Skeletal muscle tissue (tissue), 4 donors: ENCODE measurements around the gene CYP27A1. TPM values are rescaled to one million over a fixed set of nuclear protein-coding genes. Genes with fewer than 3 reads are reported as not detected.
A peak's percentile ranks its signal among the peaks of the same experiment; 100 is the strongest.
"Not testable (repeated sequence)": the region's sequence is repeated elsewhere in the genome, so short reads cannot be mapped to it uniquely, and the experiment has no call there.

Source experiments
- H3K27ac ChIP-seq: one replicate; pipeline ENCODE4 v1.7.0; 2013; ENCODE audit warnings: mild to moderate bottlenecking, low read depth, low read length, inconsistent platforms
- H3K27me3 ChIP-seq, 3 donors: one replicate each; pipeline ENCODE4 v1.7.0; 2013; ENCODE audit warnings: low read length in 3 of 3; ENCODE audit not compliant: control insufficient read depth in 3 of 3, insufficient read depth in 3 of 3
- H3K36me3 ChIP-seq, 3 donors: one replicate each; pipeline ENCODE4 v1.7.0; 2013; ENCODE audit warnings: low read length in 3 of 3; ENCODE audit not compliant: control insufficient read depth in 3 of 3, insufficient read depth in 3 of 3
- H3K4me1 ChIP-seq, 3 donors: one replicate each; pipeline ENCODE4 v1.7.0; 2013; ENCODE audit warnings: low read length in 3 of 3, mild to moderate bottlenecking in 3 of 3; ENCODE audit not compliant: control insufficient read depth in 3 of 3, insufficient read depth in 3 of 3
- H3K4me3 ChIP-seq, 3 donors: one replicate each; pipeline ENCODE4 v1.7.0; 2013; ENCODE audit warnings: low read length in 3 of 3
- H3K9ac ChIP-seq, 3 donors: one replicate each; pipeline ENCODE4 v1.7.0; 2013; ENCODE audit warnings: low read length in 3 of 3, mild to moderate bottlenecking in 3 of 3, moderate library complexity in 2 of 3, low read depth in 1 of 3
- H3K9me3 ChIP-seq, 3 donors: one replicate each; pipeline ENCODE4 v1.7.0; 2013; ENCODE audit warnings: low read length in 3 of 3; ENCODE audit not compliant: control insufficient read depth in 3 of 3
- total RNA-seq: library from RNA; depleted of rRNA; stranded (reverse); fragments of >200 nt; gene quantifications from one replicate; pipeline ENCODE4 v1.2.3, GENCODE V29; 2014
- donor health status: Osteomylitis.

The CYP27A1 gene
- total RNA-seq, 1 donor from 2014 or later: 17.7 TPM

DNA sequence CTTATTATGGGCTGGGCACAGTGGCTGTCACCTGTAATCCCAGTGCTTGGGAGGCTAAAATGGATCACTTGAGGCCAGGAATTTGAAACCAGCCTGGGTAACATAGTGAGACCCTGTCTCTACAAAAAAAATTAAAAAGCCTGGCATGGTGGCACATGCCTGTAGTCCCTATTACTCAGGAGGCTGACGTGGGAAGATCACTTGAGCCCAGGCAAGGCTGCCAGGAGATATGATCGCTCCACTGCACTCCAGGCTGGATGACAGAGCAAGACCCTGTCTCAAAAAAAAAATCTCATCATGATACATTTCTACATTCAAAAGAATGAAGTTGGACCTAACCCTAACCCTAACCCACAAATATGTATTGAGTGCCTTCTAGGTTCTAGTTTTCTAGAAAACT is 20.2 kb upstream of the CYP27A1 start:
- no peak overlapping the region for H3K27ac ChIP-seq
- H3K9me3 ChIP-seq: no peaks in the 10 kb centered on the region
- peaks cover 0 to 4% (median 0%) of the 10 kb centered on the region in 3 donors for H3K4me1 ChIP-seq
- H3K36me3 ChIP-seq: peaks cover 0 to 4% (median 0%) of the 10 kb centered on the region in 3 donors
- no peak overlapping the region for H3K4me3 ChIP-seq
- H3K27me3 ChIP-seq: no peaks in the 10 kb centered on the region
- H3K9ac ChIP-seq: no peak overlapping the region

DNA sequence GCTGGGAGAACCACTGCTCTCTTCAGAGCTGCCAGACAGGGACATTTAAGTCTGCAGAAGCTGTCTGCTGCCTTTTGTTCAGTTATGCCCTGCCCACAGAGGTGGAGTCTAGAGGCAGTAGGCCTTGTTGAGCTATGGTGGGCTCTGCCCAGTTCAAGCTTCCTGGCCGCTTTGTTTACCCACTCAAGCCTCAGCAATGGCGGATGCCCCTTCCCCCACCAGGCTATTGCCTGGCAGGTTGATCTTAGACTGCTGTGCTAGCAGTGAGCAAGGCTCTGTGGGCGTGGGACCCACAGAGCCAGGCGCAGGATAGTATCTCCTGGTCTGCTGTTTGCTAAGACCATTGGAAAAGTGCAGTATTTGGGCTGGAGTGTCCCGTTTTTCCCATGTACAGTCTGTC is 9.2 kb upstream of the CYP27A1 start:
- H3K9ac ChIP-seq, H3K4me1 ChIP-seq, H3K9me3 ChIP-seq, H3K4me3 ChIP-seq, H3K36me3 ChIP-seq, H3K27me3 ChIP-seq, H3K27ac ChIP-seq: not testable (repeated sequence)

GRCh38 chr2:218773881-218774280 is 8.1 kb upstream of the CYP27A1 start:
- H3K27me3 ChIP-seq: no peaks in the 10 kb centered on the region
- H3K4me1 ChIP-seq: no peaks in the 10 kb centered on the region
- no peak overlapping the region for H3K9ac ChIP-seq
- no peaks in the 10 kb centered on the region for H3K9me3 ChIP-seq
- H3K36me3 ChIP-seq: no peaks in the 10 kb centered on the region
- no peak overlapping the region for H3K27ac ChIP-seq
- no peak overlapping the region for H3K4me3 ChIP-seq

- Histone ChIP-seq H3K4me1 (peaks cover 0 to 5% (median 3%) of the 10 kb centered on the region in 3 donors), H3K27me3 (no peaks in the 10 kb centered on the region), H3K4me3 (no peak overlapping the region), H3K36me3 (no peaks in the 10 kb centered on the region), H3K9ac (no peak overlapping the region), H3K9me3 (no peaks in the 10 kb centered on the region), H3K27ac (no peak overlapping the region)
Measured at GRCh38 chr2:218776488-218776887, 5.5 kb upstream of the CYP27A1 start.

GRCh38 chr2:218777276-218777990 is 4.5 kb upstream of the CYP27A1 start:
- Histone ChIP-seq H3K27me3 (no peaks in the 10 kb centered on the region), H3K27ac (no peak overlapping the region), H3K9ac (no peak overlapping the region), H3K4me1 (peaks cover 0 to 7% (median 5%) of the 10 kb centered on the region in 3 donors), H3K36me3 (no peaks in the 10 kb centered on the region), H3K4me3 (no peak overlapping the region), H3K9me3 (no peaks in the 10 kb centered on the region)

GRCh38 chr2:218780046-218780445 is 1.9 kb upstream of the CYP27A1 start:
- H3K4me3 ChIP-seq: no peak overlapping the region
- H3K27ac ChIP-seq: no peak overlapping the region
- no peaks in the 10 kb centered on the region for H3K36me3 ChIP-seq
- no peaks in the 10 kb centered on the region for H3K9me3 ChIP-seq
- H3K4me1 ChIP-seq: peaks cover 12 to 21% (median 16%) of the 10 kb centered on the region in 3 donors
- no peaks in the 10 kb centered on the region for H3K27me3 ChIP-seq
- H3K9ac ChIP-seq: no peak overlapping the region

- H3K27ac ChIP-seq: peak overlapping the region; percentile 81
- no peaks in the 10 kb centered on the region for H3K27me3 ChIP-seq
- no peaks in the 10 kb centered on the region for H3K9me3 ChIP-seq
- H3K4me1 ChIP-seq: peaks cover 12 to 25% (median 16%) of the 10 kb centered on the region in 3 donors
- H3K36me3 ChIP-seq: no peaks in the 10 kb centered on the region
- H3K4me3 ChIP-seq: peak overlapping the region; percentile 88 to 93 (median 89)
- peak overlapping the region; percentile 85 to 94 (median 91) for H3K9ac ChIP-seq
Measured at GRCh38 chr2:218780851-218781690, 876 bp upstream of the CYP27A1 start.

DNA sequence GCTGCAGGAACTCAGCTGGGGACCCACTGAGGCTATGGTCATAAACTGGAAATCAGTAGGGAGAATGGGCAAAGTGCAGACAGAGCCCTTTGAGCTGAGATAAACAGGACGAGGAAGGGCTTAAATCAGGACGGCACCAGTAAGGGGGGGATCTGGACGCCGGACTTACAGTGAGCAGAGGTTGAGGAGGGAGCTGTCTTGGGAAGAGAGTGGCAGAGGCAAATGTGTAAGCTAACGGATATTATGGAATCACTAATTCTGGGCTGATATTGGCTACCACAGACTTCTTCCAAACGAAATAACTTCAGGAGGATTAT is 539 bp downstream of the CYP27A1 start:
- H3K9ac ChIP-seq: peak overlapping the region; percentile 85 to 94 (median 91)

DNA sequence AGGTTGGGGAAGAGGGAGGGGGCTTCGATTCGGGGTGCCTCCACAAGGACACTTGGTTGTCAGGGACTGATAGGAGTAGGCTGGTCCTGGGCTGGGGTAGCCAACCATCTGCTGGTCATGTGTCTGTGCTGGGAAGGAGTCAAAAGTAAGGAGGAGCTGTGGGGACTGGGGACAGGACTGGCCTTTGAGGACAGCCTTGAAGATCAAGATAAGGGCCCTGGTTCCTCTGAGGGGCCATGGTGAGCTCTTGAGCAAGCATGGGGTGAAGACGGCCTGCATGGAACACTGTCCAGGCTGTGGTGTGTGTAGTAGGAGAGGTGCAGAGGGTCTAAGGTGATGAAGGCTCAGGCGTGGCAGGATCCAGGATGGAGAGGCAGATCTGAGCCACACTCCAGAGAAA is 1.7 kb downstream of the CYP27A1 start:
- H3K27ac ChIP-seq: no peak overlapping the region
- H3K36me3 ChIP-seq: no peaks in the 10 kb centered on the region

More for the DNA sequence above, 539 bp downstream of the CYP27A1 start:
- H3K9me3 ChIP-seq: no peaks in the 10 kb centered on the region
- peak overlapping the region; percentile 88 to 93 (median 89) for H3K4me3 ChIP-seq
- H3K36me3 ChIP-seq: no peaks in the 10 kb centered on the region
- H3K27me3 ChIP-seq: no peaks in the 10 kb centered on the region
- H3K4me1 ChIP-seq: peaks cover 12 to 29% (median 16%) of the 10 kb centered on the region in 3 donors
- H3K27ac ChIP-seq: peak overlapping the region; percentile 81

DNA sequence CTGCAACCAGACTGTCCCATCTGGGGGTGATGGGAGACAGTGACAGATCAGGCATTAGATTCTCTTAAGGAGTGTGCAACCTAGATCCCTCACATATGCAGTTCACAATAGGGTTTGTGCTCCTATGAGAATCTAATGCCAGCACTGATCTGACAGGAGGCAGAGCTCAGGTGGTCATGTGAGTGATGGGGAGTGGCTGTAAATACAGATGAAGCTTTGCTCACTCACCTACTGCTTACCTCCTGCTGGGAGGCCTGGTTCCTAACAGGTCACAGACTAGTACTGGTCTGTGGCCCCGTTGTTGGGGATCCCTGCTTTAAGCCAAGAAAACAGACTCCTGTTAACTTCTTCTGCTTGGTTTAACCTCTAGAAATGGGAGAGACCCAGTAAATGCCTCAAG is 3.2 kb downstream of the CYP27A1 start:
- H3K9ac ChIP-seq: no peak overlapping the region
- no peaks in the 10 kb centered on the region for H3K27me3 ChIP-seq
- no peak overlapping the region for H3K4me3 ChIP-seq
- peaks cover 12 to 29% (median 16%) of the 10 kb centered on the region in 3 donors for H3K4me1 ChIP-seq
- H3K27ac ChIP-seq: no peak overlapping the region
- no peaks in the 10 kb centered on the region for H3K9me3 ChIP-seq
- H3K36me3 ChIP-seq: no peaks in the 10 kb centered on the region

More for the DNA sequence above, 1.7 kb downstream of the CYP27A1 start:
- Histone ChIP-seq H3K4me3 (peak overlapping the region; percentile 22 to 57 (median 57)), H3K9me3 (no peaks in the 10 kb centered on the region), H3K9ac (no peak overlapping the region), H3K4me1 (peaks cover 12 to 29% (median 16%) of the 10 kb centered on the region in 3 donors), H3K27me3 (no peaks in the 10 kb centered on the region)
